Measurements from ENCODE around the gene RELL1. TPM values are rescaled to one million over a fixed set of nuclear protein-coding genes. Genes with fewer than 3 reads are reported as not detected.

The RELL1 gene
- total and polyA plus RNA-seq, 10 of the 15 experiments (the other 5 are each of a cell fraction or from before 2014, with no cell fraction given) = 0.20 to 10.9 (median 3.9) TPM

DNA sequence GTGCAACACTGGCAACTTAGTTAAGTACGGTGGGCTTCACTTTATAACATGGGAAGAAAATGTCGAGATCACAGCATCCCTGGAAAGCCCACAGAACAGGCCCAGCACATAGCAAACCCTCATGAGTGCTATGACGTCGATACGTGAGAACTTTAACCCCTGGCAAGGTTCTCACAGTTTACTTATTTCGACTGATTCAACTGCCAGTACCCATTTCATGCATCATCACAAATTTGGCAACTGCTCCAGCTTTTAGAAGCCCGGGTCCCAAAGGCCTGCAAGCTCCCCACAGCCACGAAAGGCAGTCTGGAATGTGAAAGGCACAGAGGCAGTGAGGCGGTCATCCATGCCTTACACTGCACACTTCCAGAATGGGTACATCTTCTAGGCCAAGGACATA is 41.2 kb downstream of the RELL1 start:
- ChIA-PET SMC1A (ENCODE audit: uncharacterized antibody, unreplicated experiment) (no interaction called here), CTCF (no interaction called here), RAD21 (ENCODE audit: unreplicated experiment) (no interaction called here), POLR2A (no interaction called here)
- Histone ChIP-seq H3K27me3 (replicated peaks in 1 of 2; ENCODE audit: control insufficient read depth in 2 of 2, insufficient read depth in 2 of 2, low read length in 1 of 2) (no peaks in the 10 kb centered on the region), H3K4me1 (ENCODE audit: control insufficient read depth, insufficient read depth, low read length) (no peaks in the 10 kb centered on the region), H3K36me3 (ENCODE audit: control insufficient read depth in 2 of 2, insufficient read depth in 2 of 2, low read length in 1 of 2) (peaks cover 2 to 4% of the 10 kb centered on the region in 2 experiments), H3K27ac (ENCODE audit: control insufficient read depth, insufficient read depth) (no peak overlapping the region), H3K4me2 (ENCODE audit: control insufficient read depth, insufficient read depth) (no peak overlapping the region), H2AFZ (ENCODE audit: control insufficient read depth, low read depth, low read length) (no peak overlapping the region), H3K9ac (ENCODE audit: control insufficient read depth, insufficient read depth, low read length) (no peak overlapping the region), H4K20me1 (ENCODE audit: control insufficient read depth, insufficient read depth) (no peaks in the 10 kb centered on the region), H3K4me3 (no peak overlapping the region), H3K79me2 (ENCODE audit: control insufficient read depth, insufficient read depth, low read length) (no peaks in the 10 kb centered on the region), H3K9me3 (replicated peaks; ENCODE audit: control insufficient read depth, insufficient read depth, low read length) (no peaks in the 10 kb centered on the region)
- ATAC-seq (no peak), FAIRE-seq (no peak), DNase-seq (ENCODE audit: low read depth, low spot score) (no peak)
- BruUV-seq (replicated peaks) = no TSS peak
- intact Hi-C loops (cut with micrococcal nuclease; ENCODE audit: unreplicated experiment) = no loop called here
- in situ Hi-C loops (cut with MboI) = no loop called here
- 88% methylated on average over 8 of the region's 9 CpGs for WGBS (ENCODE audit: insufficient coverage, insufficient replicate concordance, low lambda C conversion rate, missing lambda C conversion rate)
- no peak for TF ChIP-seq EGR1 (IDR thresholded peaks at IDR 0.05; ENCODE audit: borderline replicate concordance in 1 of 2, low read depth in 2 of 2, low read length in 2 of 2)
- TF ChIP-seq ZSCAN29 (IDR thresholded peaks at IDR 0.05) = no peak
- TF ChIP-seq, protein P1, sequence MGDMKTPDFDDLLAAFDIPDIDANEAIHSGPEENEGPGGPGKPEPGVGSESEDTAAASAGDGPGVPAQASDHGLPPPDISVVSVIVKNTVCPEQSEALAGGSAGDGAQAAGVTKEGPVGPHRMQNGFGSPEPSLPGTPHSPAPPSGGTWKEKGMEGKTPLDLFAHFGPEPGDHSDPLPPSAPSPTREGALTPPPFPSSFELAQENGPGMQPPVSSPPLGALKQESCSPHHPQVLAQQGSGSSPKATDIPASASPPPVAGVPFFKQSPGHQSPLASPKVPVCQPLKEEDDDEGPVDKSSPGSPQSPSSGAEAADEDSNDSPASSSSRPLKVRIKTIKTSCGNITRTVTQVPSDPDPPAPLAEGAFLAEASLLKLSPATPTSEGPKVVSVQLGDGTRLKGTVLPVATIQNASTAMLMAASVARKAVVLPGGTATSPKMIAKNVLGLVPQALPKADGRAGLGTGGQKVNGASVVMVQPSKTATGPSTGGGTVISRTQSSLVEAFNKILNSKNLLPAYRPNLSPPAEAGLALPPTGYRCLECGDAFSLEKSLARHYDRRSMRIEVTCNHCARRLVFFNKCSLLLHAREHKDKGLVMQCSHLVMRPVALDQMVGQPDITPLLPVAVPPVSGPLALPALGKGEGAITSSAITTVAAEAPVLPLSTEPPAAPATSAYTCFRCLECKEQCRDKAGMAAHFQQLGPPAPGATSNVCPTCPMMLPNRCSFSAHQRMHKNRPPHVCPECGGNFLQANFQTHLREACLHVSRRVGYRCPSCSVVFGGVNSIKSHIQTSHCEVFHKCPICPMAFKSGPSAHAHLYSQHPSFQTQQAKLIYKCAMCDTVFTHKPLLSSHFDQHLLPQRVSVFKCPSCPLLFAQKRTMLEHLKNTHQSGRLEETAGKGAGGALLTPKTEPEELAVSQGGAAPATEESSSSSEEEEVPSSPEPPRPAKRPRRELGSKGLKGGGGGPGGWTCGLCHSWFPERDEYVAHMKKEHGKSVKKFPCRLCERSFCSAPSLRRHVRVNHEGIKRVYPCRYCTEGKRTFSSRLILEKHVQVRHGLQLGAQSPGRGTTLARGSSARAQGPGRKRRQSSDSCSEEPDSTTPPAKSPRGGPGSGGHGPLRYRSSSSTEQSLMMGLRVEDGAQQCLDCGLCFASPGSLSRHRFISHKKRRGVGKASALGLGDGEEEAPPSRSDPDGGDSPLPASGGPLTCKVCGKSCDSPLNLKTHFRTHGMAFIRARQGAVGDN (IDR thresholded peaks at IDR 0.05) = no peak
- TF ChIP-seq, protein P2, sequence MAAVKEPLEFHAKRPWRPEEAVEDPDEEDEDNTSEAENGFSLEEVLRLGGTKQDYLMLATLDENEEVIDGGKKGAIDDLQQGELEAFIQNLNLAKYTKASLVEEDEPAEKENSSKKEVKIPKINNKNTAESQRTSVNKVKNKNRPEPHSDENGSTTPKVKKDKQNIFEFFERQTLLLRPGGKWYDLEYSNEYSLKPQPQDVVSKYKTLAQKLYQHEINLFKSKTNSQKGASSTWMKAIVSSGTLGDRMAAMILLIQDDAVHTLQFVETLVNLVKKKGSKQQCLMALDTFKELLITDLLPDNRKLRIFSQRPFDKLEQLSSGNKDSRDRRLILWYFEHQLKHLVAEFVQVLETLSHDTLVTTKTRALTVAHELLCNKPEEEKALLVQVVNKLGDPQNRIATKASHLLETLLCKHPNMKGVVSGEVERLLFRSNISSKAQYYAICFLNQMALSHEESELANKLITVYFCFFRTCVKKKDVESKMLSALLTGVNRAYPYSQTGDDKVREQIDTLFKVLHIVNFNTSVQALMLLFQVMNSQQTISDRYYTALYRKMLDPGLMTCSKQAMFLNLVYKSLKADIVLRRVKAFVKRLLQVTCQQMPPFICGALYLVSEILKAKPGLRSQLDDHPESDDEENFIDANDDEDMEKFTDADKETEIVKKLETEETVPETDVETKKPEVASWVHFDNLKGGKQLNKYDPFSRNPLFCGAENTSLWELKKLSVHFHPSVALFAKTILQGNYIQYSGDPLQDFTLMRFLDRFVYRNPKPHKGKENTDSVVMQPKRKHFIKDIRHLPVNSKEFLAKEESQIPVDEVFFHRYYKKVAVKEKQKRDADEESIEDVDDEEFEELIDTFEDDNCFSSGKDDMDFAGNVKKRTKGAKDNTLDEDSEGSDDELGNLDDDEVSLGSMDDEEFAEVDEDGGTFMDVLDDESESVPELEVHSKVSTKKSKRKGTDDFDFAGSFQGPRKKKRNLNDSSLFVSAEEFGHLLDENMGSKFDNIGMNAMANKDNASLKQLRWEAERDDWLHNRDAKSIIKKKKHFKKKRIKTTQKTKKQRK (IDR thresholded peaks at IDR 0.05; ENCODE audit: low read depth, low read length) = no peak
- TF ChIP-seq, protein P3, sequence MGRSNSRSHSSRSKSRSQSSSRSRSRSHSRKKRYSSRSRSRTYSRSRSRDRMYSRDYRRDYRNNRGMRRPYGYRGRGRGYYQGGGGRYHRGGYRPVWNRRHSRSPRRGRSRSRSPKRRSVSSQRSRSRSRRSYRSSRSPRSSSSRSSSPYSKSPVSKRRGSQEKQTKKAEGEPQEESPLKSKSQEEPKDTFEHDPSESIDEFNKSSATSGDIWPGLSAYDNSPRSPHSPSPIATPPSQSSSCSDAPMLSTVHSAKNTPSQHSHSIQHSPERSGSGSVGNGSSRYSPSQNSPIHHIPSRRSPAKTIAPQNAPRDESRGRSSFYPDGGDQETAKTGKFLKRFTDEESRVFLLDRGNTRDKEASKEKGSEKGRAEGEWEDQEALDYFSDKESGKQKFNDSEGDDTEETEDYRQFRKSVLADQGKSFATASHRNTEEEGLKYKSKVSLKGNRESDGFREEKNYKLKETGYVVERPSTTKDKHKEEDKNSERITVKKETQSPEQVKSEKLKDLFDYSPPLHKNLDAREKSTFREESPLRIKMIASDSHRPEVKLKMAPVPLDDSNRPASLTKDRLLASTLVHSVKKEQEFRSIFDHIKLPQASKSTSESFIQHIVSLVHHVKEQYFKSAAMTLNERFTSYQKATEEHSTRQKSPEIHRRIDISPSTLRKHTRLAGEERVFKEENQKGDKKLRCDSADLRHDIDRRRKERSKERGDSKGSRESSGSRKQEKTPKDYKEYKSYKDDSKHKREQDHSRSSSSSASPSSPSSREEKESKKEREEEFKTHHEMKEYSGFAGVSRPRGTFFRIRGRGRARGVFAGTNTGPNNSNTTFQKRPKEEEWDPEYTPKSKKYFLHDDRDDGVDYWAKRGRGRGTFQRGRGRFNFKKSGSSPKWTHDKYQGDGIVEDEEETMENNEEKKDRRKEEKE (IDR thresholded peaks at IDR 0.05) = no peak
- TF ChIP-seq, protein P4, sequence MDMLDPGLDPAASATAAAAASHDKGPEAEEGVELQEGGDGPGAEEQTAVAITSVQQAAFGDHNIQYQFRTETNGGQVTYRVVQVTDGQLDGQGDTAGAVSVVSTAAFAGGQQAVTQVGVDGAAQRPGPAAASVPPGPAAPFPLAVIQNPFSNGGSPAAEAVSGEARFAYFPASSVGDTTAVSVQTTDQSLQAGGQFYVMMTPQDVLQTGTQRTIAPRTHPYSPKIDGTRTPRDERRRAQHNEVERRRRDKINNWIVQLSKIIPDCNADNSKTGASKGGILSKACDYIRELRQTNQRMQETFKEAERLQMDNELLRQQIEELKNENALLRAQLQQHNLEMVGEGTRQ (IDR thresholded peaks at IDR 0.05; ENCODE audit: borderline replicate concordance, low read depth, low read length) = no peak
- TF ChIP-seq, protein P5, sequence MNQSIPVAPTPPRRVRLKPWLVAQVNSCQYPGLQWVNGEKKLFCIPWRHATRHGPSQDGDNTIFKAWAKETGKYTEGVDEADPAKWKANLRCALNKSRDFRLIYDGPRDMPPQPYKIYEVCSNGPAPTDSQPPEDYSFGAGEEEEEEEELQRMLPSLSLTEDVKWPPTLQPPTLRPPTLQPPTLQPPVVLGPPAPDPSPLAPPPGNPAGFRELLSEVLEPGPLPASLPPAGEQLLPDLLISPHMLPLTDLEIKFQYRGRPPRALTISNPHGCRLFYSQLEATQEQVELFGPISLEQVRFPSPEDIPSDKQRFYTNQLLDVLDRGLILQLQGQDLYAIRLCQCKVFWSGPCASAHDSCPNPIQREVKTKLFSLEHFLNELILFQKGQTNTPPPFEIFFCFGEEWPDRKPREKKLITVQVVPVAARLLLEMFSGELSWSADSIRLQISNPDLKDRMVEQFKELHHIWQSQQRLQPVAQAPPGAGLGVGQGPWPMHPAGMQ (IDR thresholded peaks at IDR 0.05; ENCODE audit: borderline replicate concordance) = no peak
- TF ChIP-seq, protein P6, sequence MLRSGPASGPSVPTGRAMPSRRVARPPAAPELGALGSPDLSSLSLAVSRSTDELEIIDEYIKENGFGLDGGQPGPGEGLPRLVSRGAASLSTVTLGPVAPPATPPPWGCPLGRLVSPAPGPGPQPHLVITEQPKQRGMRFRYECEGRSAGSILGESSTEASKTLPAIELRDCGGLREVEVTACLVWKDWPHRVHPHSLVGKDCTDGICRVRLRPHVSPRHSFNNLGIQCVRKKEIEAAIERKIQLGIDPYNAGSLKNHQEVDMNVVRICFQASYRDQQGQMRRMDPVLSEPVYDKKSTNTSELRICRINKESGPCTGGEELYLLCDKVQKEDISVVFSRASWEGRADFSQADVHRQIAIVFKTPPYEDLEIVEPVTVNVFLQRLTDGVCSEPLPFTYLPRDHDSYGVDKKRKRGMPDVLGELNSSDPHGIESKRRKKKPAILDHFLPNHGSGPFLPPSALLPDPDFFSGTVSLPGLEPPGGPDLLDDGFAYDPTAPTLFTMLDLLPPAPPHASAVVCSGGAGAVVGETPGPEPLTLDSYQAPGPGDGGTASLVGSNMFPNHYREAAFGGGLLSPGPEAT (IDR thresholded peaks at IDR 0.05; ENCODE audit: low read depth) = no peak
